NCI-H446 (cell line): ENCODE results near the gene SENP3.

Experiments used
- DNase-seq, 2 experiments: peaks; one replicate each; lab custom pipeline; 2025; lab: John Stamatoyannopoulos, UW

The SENP3 gene

GRCh38 chr17:7556627-7557026 is 5.1 kb upstream of the SENP3 start:
- DNase-seq = no peak

GRCh38 chr17:7557147-7557764 is 4.5 kb upstream of the SENP3 start:
- DNase-seq = no peak

GRCh38 chr17:7557775-7558543 is 3.8 kb upstream of the SENP3 start:
- peak in 1 of 2 experiments; percentile 19 for DNase-seq

GRCh38 chr17:7558544-7559319 is 3.0 kb upstream of the SENP3 start, which contains the start of gene TNFSF13:
Gene TNFSF13, plus strand, starts transcription at chr17:7558750. Its CDS starts 290 bp downstream, at chr17:7559040.
- DNase-seq = no peak

GRCh38 chr17:7559320-7560171 is 2.2 kb upstream of the SENP3 start:
- DNase-seq = no peak

GRCh38 chr17:7560172-7561027 is 1.3 kb upstream of the SENP3 start:
- DNase-seq = no peak

GRCh38 chr17:7561028-7561575 is 617 bp upstream of the SENP3 start:
- peak; percentile 50 to 85 for DNase-seq

GRCh38 chr17:7562208-7562605 is 488 bp downstream of the SENP3 start:
- no peak for DNase-seq

- DNase-seq = no peak
These were observed 1.6 kb downstream of the SENP3 start for GRCh38 chr17:7563115-7563869.

- DNase-seq = no peak
These were observed 7.9 kb downstream of the SENP3 start for GRCh38 chr17:7569571-7569970.

GRCh38 chr17:7570351-7570750 is 8.6 kb downstream of the SENP3 start:
- DNase-seq = no peak

- no peak for DNase-seq
These were observed 10.5 kb downstream of the SENP3 start for GRCh38 chr17:7572338-7572587.

- peak; percentile 95 to 99 for DNase-seq
These were observed 11.0 kb downstream of the SENP3 start for GRCh38 chr17:7572588-7573323.

- peak; percentile 52 to 87 for DNase-seq
These were observed 11.8 kb downstream of the SENP3 start for GRCh38 chr17:7573324-7574080.

- no peak for DNase-seq
These were observed 12.6 kb downstream of the SENP3 start for GRCh38 chr17:7574176-7574953.

- DNase-seq = no peak
These were observed 13.8 kb downstream of the SENP3 start for GRCh38 chr17:7575481-7575883.

- no peak for DNase-seq
These were observed 14.2 kb downstream of the SENP3 start for GRCh38 chr17:7575959-7576358.

GRCh38 chr17:7576432-7576937 is 14.8 kb downstream of the SENP3 start:
- DNase-seq = no peak
